Activated CD4-positive, CD25-positive, alpha-beta regulatory T cell treated with anti-CD3 and anti-CD28 coated beads, Interleukin-2, amount 50 U/mL, for 72 hours (primary cell): ENCODE measurements around the gene TTL.
"Not testable (repeated sequence)": the region's sequence is repeated elsewhere in the genome, so short reads cannot be mapped to it uniquely, and the experiment has no call there.

Experiments used
- DNase-seq: peaks from one replicate; pipeline ENCODE4 v3.0.0; 2021

The TTL gene

GRCh38 chr2:112481528-112482233, at the start of gene TTL:
TSS of gene TTL (plus strand) at chr2:112482156. CDS start at chr2:112482345, 189 bp downstream.
- DNase-seq: peak; percentile 83

GRCh38 chr2:112432390-112432734, 49.6 kb upstream of the TTL start:
- DNase-seq: not testable (repeated sequence)

- DNase-seq: peak; percentile 54
These were observed 49.0 kb upstream of the TTL start for GRCh38 chr2:112432735-112433479.

- DNase-seq: peak; percentile 93
These were observed 48.5 kb upstream of the TTL start, which contains the start of gene RGPD8 for GRCh38 chr2:112433480-112433879. TSS of gene RGPD8 (minus strand) at chr2:112433645. CDS start at chr2:112433453, 192 bp downstream.

GRCh38 chr2:112433932-112434730, 47.8 kb upstream of the TTL start:
- no peak for DNase-seq

GRCh38 chr2:112434890-112435715, 46.9 kb upstream of the TTL start:
- not testable (repeated sequence) for DNase-seq

GRCh38 chr2:112435716-112436431, 46.1 kb upstream of the TTL start:
- DNase-seq: not testable (repeated sequence)

- not testable (repeated sequence) for DNase-seq
These were observed 45.0 kb upstream of the TTL start for GRCh38 chr2:112436993-112437392.

GRCh38 chr2:112437405-112437831, 44.5 kb upstream of the TTL start:
- not testable (repeated sequence) for DNase-seq

- not testable (repeated sequence) for DNase-seq
These were observed 43.2 kb upstream of the TTL start for GRCh38 chr2:112438603-112439261.

- not testable (repeated sequence) for DNase-seq
These were observed 37.7 kb upstream of the TTL start for GRCh38 chr2:112444256-112444655.

GRCh38 chr2:112449854-112450253, 32.1 kb upstream of the TTL start:
- DNase-seq: no peak

- no peak for DNase-seq
These were observed 30.6 kb upstream of the TTL start for GRCh38 chr2:112451317-112451716.

- DNase-seq: no peak
These were observed 27.4 kb upstream of the TTL start for GRCh38 chr2:112454586-112454985.

GRCh38 chr2:112459372-112459771, 22.6 kb upstream of the TTL start:
- DNase-seq: no peak

GRCh38 chr2:112462178-112462577, 19.8 kb upstream of the TTL start:
- DNase-seq: no peak

- DNase-seq: no peak
These were observed 18.7 kb upstream of the TTL start for GRCh38 chr2:112463256-112463655.

GRCh38 chr2:112465382-112465781, 16.6 kb upstream of the TTL start:
- DNase-seq: no peak

GRCh38 chr2:112472547-112473263, 9.3 kb upstream of the TTL start:
- no peak for DNase-seq

GRCh38 chr2:112474844-112475486, 7.0 kb upstream of the TTL start:
- no peak for DNase-seq
